B cell (primary cell): ENCODE measurements around the gene FAM114A2.

ENCODE experiments used
- CTCF ChIP-seq: fragments of 200-600 bp; IDR thresholded peaks from one replicate; pipeline ENCODE4 v1.8.0; 2022; ENCODE audit warnings: antibody characterized with exemption, mild to moderate bottlenecking
- EZH2 ChIP-seq: IDR thresholded peaks from 2 replicates; pipeline ENCODE4 v1.6.1; 2012; ENCODE audit warnings: borderline replicate concordance, low read depth, mild to moderate bottlenecking, moderate library complexity, low read length; ENCODE audit not compliant: insufficient read depth, poor library complexity, severe bottlenecking

- TF ChIP-seq CTCF (no peak), EZH2 (no peak)
Observed at GRCh38 chr5:153998768-153999167, 39.9 kb downstream of the FAM114A2 start.
